ENCODE measurements around the gene S1PR2.

Gene S1PR2

GRCh38 chr19:10230861-10231611 lies at the start of gene S1PR2:
TSS of gene S1PR2 (minus strand) at chr19:10231331. CDS start at chr19:10224905, 6,426 bp downstream.
- peak; percentile 78 for DNase-seq (ENCODE audit: insufficient read length, low spot score)
- peak; percentile 70 for FAIRE-seq

GRCh38 chr19:10279737-10280442 lies 48.8 kb upstream of the S1PR2 start:
- no peak for FAIRE-seq
- DNase-seq (ENCODE audit: insufficient read length, low spot score) = no peak

- DNase-seq (ENCODE audit: insufficient read length, low spot score) = no peak
- no peak for FAIRE-seq
Measured at GRCh38 chr19:10278935-10279334, 47.8 kb upstream of the S1PR2 start.

- no peak for DNase-seq (ENCODE audit: insufficient read length, low spot score)
- FAIRE-seq = no peak
Measured at GRCh38 chr19:10277795-10278589, 46.9 kb upstream of the S1PR2 start.

- DNase-seq (ENCODE audit: insufficient read length, low spot score) (no peak), FAIRE-seq (no peak)
Measured at GRCh38 chr19:10274589-10274988, 43.5 kb upstream of the S1PR2 start.

GRCh38 chr19:10271543-10272086 lies 40.5 kb upstream of the S1PR2 start:
- DNase-seq (ENCODE audit: insufficient read length, low spot score) (no peak), FAIRE-seq (no peak)

GRCh38 chr19:10270616-10271394 lies 39.7 kb upstream of the S1PR2 start, which contains the start of gene ICAM1:
TSS of gene ICAM1 (plus strand) at chr19:10271120. CDS start at chr19:10271160, 40 bp downstream.
- DNase-seq (ENCODE audit: insufficient read length, low spot score) = no peak
- peak; percentile 92 for FAIRE-seq

- DNase-seq (ENCODE audit: insufficient read length, low spot score) (no peak), FAIRE-seq (peak; percentile 83)
Measured at GRCh38 chr19:10270180-10270615, 39.1 kb upstream of the S1PR2 start.

- peak; percentile 86 for FAIRE-seq
- DNase-seq (ENCODE audit: insufficient read length, low spot score) = no peak
Measured at GRCh38 chr19:10269333-10270179, 38.4 kb upstream of the S1PR2 start.

- DNase-seq (ENCODE audit: insufficient read length, low spot score) (no peak), FAIRE-seq (no peak)
Measured at GRCh38 chr19:10268071-10268470, 36.9 kb upstream of the S1PR2 start.

GRCh38 chr19:10266706-10267105 lies 35.6 kb upstream of the S1PR2 start:
- DNase-seq (ENCODE audit: insufficient read length, low spot score) (no peak), FAIRE-seq (no peak)

- DNase-seq (ENCODE audit: insufficient read length, low spot score) (no peak), FAIRE-seq (no peak)
Measured at GRCh38 chr19:10262771-10263170, 31.6 kb upstream of the S1PR2 start.

- DNase-seq (ENCODE audit: insufficient read length, low spot score) (no peak), FAIRE-seq (no peak)
Measured at GRCh38 chr19:10260141-10260584, 29.0 kb upstream of the S1PR2 start.

GRCh38 chr19:10259162-10259905 lies 28.2 kb upstream of the S1PR2 start:
- peak; percentile 14 for FAIRE-seq
- DNase-seq (ENCODE audit: insufficient read length, low spot score) = peak; percentile 62

GRCh38 chr19:10258080-10258710 lies 27.1 kb upstream of the S1PR2 start:
- no peak for FAIRE-seq
- no peak for DNase-seq (ENCODE audit: insufficient read length, low spot score)

- FAIRE-seq (no peak), DNase-seq (ENCODE audit: insufficient read length, low spot score) (no peak)
Measured at GRCh38 chr19:10256970-10257615, 26.0 kb upstream of the S1PR2 start.

- FAIRE-seq (no peak), DNase-seq (ENCODE audit: insufficient read length, low spot score) (no peak)
Measured at GRCh38 chr19:10256551-10256950, 25.4 kb upstream of the S1PR2 start.
